ENCODE measurements around the gene HDAC8.

Gene HDAC8

DNA sequence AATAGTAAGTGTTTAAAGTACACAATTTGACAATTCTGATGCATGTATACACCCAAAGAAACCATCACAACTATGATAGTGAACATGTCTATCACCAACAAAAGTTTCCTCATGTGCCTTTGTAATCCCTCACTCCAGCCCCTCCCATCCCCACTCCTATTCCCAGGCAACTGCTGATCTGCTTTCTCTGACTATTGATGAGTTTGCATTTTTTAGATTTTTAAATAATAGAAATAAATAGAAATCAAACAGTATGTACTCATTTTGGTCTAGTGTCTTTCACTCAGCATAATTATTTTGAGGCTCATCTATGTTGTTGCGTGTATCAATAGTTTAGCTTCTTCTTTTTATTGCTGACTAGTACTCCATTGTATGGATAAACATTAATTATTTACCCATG is 290.3 kb downstream of the HDAC8 start:
- TF ChIP-seq, protein P1, sequence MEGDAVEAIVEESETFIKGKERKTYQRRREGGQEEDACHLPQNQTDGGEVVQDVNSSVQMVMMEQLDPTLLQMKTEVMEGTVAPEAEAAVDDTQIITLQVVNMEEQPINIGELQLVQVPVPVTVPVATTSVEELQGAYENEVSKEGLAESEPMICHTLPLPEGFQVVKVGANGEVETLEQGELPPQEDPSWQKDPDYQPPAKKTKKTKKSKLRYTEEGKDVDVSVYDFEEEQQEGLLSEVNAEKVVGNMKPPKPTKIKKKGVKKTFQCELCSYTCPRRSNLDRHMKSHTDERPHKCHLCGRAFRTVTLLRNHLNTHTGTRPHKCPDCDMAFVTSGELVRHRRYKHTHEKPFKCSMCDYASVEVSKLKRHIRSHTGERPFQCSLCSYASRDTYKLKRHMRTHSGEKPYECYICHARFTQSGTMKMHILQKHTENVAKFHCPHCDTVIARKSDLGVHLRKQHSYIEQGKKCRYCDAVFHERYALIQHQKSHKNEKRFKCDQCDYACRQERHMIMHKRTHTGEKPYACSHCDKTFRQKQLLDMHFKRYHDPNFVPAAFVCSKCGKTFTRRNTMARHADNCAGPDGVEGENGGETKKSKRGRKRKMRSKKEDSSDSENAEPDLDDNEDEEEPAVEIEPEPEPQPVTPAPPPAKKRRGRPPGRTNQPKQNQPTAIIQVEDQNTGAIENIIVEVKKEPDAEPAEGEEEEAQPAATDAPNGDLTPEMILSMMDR (IDR thresholded peaks at IDR 0.05; ENCODE audit: insufficient read depth, low read length, missing control alignments): no peak
- DNase-seq (ENCODE audit: low read depth, low spot score): no peak
- CTCF ChIA-PET: no interaction called here
- H3K4me3 ChIP-seq (ENCODE audit: low read depth, low read length): no peak overlapping the region
- POLR2A ChIA-PET: no interaction called here

DNA sequence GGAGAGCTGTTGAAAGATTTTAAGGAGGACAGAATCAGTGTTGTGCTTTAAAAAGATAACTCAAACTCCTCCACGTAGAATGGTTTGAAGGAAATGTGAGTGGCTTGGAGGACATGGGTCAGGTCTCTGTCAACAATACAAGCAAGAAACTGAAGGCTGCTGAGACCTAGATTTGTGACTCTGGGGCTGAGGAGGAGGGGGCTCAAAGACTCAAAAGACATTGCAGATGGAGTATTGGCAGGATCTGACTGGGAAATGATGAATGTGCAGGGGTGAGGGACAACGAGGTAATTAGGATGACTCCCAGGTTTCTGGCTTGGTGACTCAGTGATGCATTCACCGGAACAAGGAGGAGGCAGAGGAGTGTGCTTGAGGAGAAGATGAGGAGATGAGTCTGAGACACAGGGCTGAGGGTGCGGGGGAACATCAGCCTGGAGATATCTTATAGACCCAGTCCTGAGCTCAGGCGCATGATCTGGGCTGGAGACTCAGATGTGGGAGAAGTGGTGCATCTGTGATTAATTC is 292.3 kb downstream of the HDAC8 start:
- ChIA-PET POLR2A (no interaction called here), CTCF (interaction anchor here (1.1 to 4.3 kb wide), 5 partner anchors 9 to 47 kb away, joined by 3 to 31 read pairs (median 3); partner anchors contain the start of gene ERCC6L)
- H3K4me3 ChIP-seq (ENCODE audit: low read depth, low read length): no peak overlapping the region
- TF ChIP-seq, protein P1 (IDR thresholded peaks at IDR 0.05; ENCODE audit: insufficient read depth, low read length, missing control alignments): no peak
- no peak for DNase-seq (ENCODE audit: low read depth, low spot score)

Data from AG04449 (cell line).